Hepatocyte (in vitro differentiated cells): ENCODE results near the gene CHST14. TPM values are rescaled to one million over a fixed set of nuclear protein-coding genes. Genes with fewer than 3 reads are reported as not detected.

Source experiments
- DNase-seq: peaks from one replicate; pipeline ENCODE4 v3.0.0-alpha.2; 2016; ENCODE audit warnings: low spot score
- H2AFZ ChIP-seq: fragments of 200-600 bp; sonication (generic); 2 replicates; pipeline ENCODE4 v1.6.0; 2016; ENCODE audit warnings: antibody characterized with exemption, mild to moderate bottlenecking
- H3K27ac ChIP-seq: fragments of 200-600 bp; sonication (generic); 2 replicates; pipeline ENCODE4 v1.5.1; 2016; ENCODE audit warnings: mild to moderate bottlenecking
- H3K27me3 ChIP-seq: fragments of 200-600 bp; sonication (generic); 2 replicates; pipeline ENCODE4 v1.6.1; 2016
- H3K36me3 ChIP-seq: fragments of 200-600 bp; sonication (generic); replicated peaks from 2 replicates; pipeline ENCODE4 v1.5.1; 2016; ENCODE audit warnings: low read depth; ENCODE audit not compliant: insufficient read depth
- H3K4me1 ChIP-seq: fragments of 200-600 bp; sonication (generic); 2 replicates; pipeline ENCODE4 v1.5.1; 2016; ENCODE audit warnings: mild to moderate bottlenecking, moderate library complexity; ENCODE audit not compliant: insufficient read depth
- H3K4me2 ChIP-seq: fragments of 200-600 bp; sonication (generic); 2 replicates; pipeline ENCODE4 v1.6.0; 2016
- H3K4me3 ChIP-seq: fragments of 200-600 bp; sonication (generic); 2 replicates; pipeline ENCODE4 v1.5.1; 2016; ENCODE audit warnings: mild to moderate bottlenecking
- H3K79me2 ChIP-seq: fragments of 200-600 bp; sonication (generic); 2 replicates; pipeline ENCODE4 v1.6.0; 2017; ENCODE audit warnings: mild to moderate bottlenecking
- H3K9me2 ChIP-seq: fragments of 200-600 bp; sonication (generic); replicated peaks from 2 replicates; pipeline ENCODE4 v1.6.0; 2017; ENCODE audit warnings: mild to moderate bottlenecking; ENCODE audit not compliant: insufficient read depth
- H3K9me3 ChIP-seq: fragments of 200-600 bp; sonication (generic); 2 replicates; pipeline ENCODE4 v1.5.1; 2016; ENCODE audit warnings: low read depth, mild to moderate bottlenecking
- H4K20me1 ChIP-seq: fragments of 200-600 bp; sonication (generic); 2 replicates; pipeline ENCODE4 v1.6.0; 2016; ENCODE audit warnings: mild to moderate bottlenecking; ENCODE audit not compliant: insufficient read depth, poor library complexity, severe bottlenecking
- EZH2 ChIP-seq: fragments of 200-600 bp; sonication (generic); IDR thresholded peaks from 2 replicates; pipeline ENCODE4 v1.6.1; 2016; ENCODE audit warnings: antibody characterized with exemption, mild to moderate bottlenecking, borderline replicate concordance
- EZH2phosphoT487 ChIP-seq: fragments of 200-600 bp; sonication (generic); IDR thresholded peaks from one replicate; pipeline ENCODE4 v1.6.1; 2018; ENCODE audit warnings: antibody characterized with exemption, mild to moderate bottlenecking, low read depth, moderate library complexity; ENCODE audit not compliant: unreplicated experiment, severe bottlenecking
- WGBS: methylation state at CpG from one replicate; pipeline ENCODE4 v1.1.6; 2016; ENCODE audit warnings: low lambda C conversion rate; ENCODE audit errors: missing lambda C conversion rate; 5-methylcytosine and 5-hydroxymethylcytosine counted together
- polyA plus RNA-seq: library from polyadenylated mRNA; unstranded; fragments of >200 nt; fragmentation: Nextera tagmentation; extraction: Ambion mirVana; gene quantifications from 2 replicates; pipeline ENCODE4 v1.2.1, GENCODE V29; 2016
- total RNA-seq: library from RNA; depleted of rRNA; stranded (reverse); fragments of >200 nt; gene quantifications from 2 replicates; pipeline ENCODE4 v1.2.3, GENCODE V29; 2014
- TF ChIP-seq, protein P1 (sequence below): fragments of 200-600 bp; sonication (generic); IDR thresholded peaks from 2 replicates; pipeline ENCODE4 v1.5.1; 2016; ENCODE audit warnings: antibody characterized with exemption, mild to moderate bottlenecking; ENCODE audit not compliant: poor library complexity

Gene CHST14
- total and polyA plus RNA-seq, 2 experiments from 2014 or later = 15.7 to 16.6 TPM

DNA sequence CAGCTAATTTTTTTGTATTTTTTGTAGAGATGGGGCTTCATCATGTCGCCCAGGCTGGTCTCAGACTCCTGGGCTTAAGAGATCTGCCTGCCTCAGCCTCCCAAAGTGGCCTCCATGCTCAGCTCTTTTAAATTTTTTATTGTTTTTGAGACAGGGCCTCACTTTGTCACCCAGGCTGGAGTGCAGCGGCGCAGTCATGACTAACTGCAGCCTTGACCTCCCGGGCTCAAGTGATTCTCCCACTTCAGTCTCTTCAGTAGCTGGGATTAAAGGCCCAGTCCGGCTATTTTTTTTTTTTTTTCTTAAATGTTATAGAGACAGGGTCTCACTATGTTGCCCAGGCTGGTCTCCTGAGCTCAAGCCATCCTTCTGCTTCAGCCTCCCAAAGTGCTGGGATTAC, 45.1 kb upstream of the CHST14 start:
- H3K79me2 ChIP-seq = no peaks in the 10 kb centered on the region

DNA sequence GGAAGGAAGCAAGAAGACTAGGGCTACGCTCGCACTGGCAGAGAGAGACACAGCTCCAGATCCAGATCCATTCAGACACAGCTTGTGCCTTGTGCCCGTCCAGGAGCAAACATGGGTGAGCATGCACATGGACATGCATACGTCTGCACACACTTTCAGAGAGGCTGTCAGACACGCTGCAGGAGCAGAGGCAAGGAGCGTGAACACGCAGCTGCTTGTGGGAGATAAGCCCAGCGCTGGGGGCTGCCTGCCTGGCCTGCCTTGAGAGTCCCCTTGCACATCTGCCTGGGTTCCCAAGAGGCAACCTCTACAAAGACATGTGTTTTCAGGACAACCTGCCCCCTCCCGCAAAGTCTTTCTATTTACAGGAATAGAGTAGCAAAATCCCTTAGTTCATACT, 43.6 kb upstream of the CHST14 start:
- no peak for DNase-seq
- Histone ChIP-seq H3K4me1 (no peaks in the 10 kb centered on the region), H3K4me2 (no peak overlapping the region), H2AFZ (no peak overlapping the region), H3K27me3 (peaks cover 12% of the 10 kb centered on the region), H3K36me3 (no peaks in the 10 kb centered on the region), H3K79me2 (no peaks in the 10 kb centered on the region), H3K9me3 (no peaks in the 10 kb centered on the region), H3K4me3 (no peak overlapping the region), H4K20me1 (no peaks in the 10 kb centered on the region), H3K9me2 (no peaks in the 10 kb centered on the region), H3K27ac (no peak overlapping the region)
- WGBS = 89% methylated on average over 9 of the region's 9 CpGs
- TF ChIP-seq, protein P1, sequence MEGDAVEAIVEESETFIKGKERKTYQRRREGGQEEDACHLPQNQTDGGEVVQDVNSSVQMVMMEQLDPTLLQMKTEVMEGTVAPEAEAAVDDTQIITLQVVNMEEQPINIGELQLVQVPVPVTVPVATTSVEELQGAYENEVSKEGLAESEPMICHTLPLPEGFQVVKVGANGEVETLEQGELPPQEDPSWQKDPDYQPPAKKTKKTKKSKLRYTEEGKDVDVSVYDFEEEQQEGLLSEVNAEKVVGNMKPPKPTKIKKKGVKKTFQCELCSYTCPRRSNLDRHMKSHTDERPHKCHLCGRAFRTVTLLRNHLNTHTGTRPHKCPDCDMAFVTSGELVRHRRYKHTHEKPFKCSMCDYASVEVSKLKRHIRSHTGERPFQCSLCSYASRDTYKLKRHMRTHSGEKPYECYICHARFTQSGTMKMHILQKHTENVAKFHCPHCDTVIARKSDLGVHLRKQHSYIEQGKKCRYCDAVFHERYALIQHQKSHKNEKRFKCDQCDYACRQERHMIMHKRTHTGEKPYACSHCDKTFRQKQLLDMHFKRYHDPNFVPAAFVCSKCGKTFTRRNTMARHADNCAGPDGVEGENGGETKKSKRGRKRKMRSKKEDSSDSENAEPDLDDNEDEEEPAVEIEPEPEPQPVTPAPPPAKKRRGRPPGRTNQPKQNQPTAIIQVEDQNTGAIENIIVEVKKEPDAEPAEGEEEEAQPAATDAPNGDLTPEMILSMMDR = no peak
- TF ChIP-seq EZH2 (no peak), EZH2phosphoT487 (no peak)

More for the DNA sequence above, 45.1 kb upstream of the CHST14 start:
- Histone ChIP-seq H3K4me3 (no peak overlapping the region), H3K9me2 (no peaks in the 10 kb centered on the region), H3K4me2 (no peak overlapping the region), H3K36me3 (no peaks in the 10 kb centered on the region), H3K27ac (no peak overlapping the region), H3K4me1 (peaks cover 5% of the 10 kb centered on the region), H4K20me1 (no peaks in the 10 kb centered on the region), H3K27me3 (peaks cover 12% of the 10 kb centered on the region), H3K9me3 (no peaks in the 10 kb centered on the region), H2AFZ (no peak overlapping the region)
- no peak for DNase-seq
- 90% methylated on average over 5 of the region's 5 CpGs for WGBS
- TF ChIP-seq EZH2 (no peak), EZH2phosphoT487 (no peak)
- TF ChIP-seq, protein P1 = no peak

DNA sequence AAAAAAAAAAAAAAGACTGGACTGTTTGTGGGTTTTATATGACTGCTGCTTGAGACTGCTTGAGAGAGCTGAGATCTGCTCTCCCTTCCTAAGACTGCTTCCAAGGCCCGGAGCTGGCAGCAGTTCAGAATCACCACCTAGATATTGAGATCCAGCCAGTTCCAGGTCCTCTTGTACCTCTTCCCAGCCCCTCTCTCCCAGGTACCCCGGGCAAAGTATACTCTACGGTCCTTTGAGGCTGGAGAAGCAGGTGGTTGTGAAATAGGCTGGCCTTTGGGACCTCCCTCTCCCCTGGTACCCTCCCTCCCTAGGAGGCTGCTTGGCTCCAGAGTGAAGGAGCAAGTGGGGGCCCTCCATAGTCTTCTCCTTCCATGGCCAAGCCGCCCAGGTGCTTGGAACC, 42.6 kb upstream of the CHST14 start:
- Histone ChIP-seq H3K79me2 (no peaks in the 10 kb centered on the region), H3K4me2 (no peak overlapping the region)

More for the DNA sequence above, 42.6 kb upstream of the CHST14 start:
- Histone ChIP-seq H3K4me1 (no peaks in the 10 kb centered on the region), H3K27ac (no peak overlapping the region), H3K9me2 (no peaks in the 10 kb centered on the region), H3K4me3 (no peak overlapping the region), H3K36me3 (no peaks in the 10 kb centered on the region), H3K9me3 (no peaks in the 10 kb centered on the region), H3K27me3 (peaks cover 13% of the 10 kb centered on the region), H2AFZ (no peak overlapping the region), H4K20me1 (no peaks in the 10 kb centered on the region)
- 83% methylated on average over 4 of the region's 4 CpGs for WGBS
- TF ChIP-seq, protein P1 = no peak
- TF ChIP-seq EZH2phosphoT487 = no peak
- TF ChIP-seq EZH2 = no peak
- DNase-seq = no peak
